GM23248 (cell line): ENCODE data around the gene ISM1. TPM values are rescaled to one million over a fixed set of nuclear protein-coding genes. Genes with fewer than 3 reads are reported as not detected.

Experiments
- DNase-seq: peaks from one replicate; pipeline ENCODE4 v3.0.0-alpha.2; 2015
- H2AFZ ChIP-seq: fragments of 200-600 bp; sonication (generic); 2 replicates; pipeline ENCODE4 v1.6.1; 2016; ENCODE audit warnings: antibody characterized with exemption
- H3F3A ChIP-seq: fragments of 200-600 bp; sonication (generic); 2 replicates; pipeline ENCODE4 v1.6.1; 2016; ENCODE audit warnings: mild to moderate bottlenecking, antibody characterized with exemption, mixed run types; ENCODE audit not compliant: insufficient read depth
- H3K27ac ChIP-seq: fragments of 200-600 bp; sonication (generic); 2 replicates; pipeline ENCODE4 v1.5.1; 2016; ENCODE audit warnings: mild to moderate bottlenecking
- H3K27me3 ChIP-seq: fragments of 200-600 bp; sonication (generic); replicated peaks from 2 replicates; pipeline ENCODE4 v1.6.1; 2016; ENCODE audit warnings: mild to moderate bottlenecking; ENCODE audit not compliant: insufficient read depth
- H3K36me3 ChIP-seq: fragments of 200-600 bp; sonication (generic); 2 replicates; pipeline ENCODE4 v1.6.1; 2016; ENCODE audit warnings: low read depth, mild to moderate bottlenecking
- H3K4me1 ChIP-seq: fragments of 200-600 bp; sonication (generic); 2 replicates; pipeline ENCODE4 v1.6.1; 2016; ENCODE audit warnings: mild to moderate bottlenecking; ENCODE audit not compliant: insufficient read depth
- H3K4me2 ChIP-seq: fragments of 200-600 bp; sonication (generic); one replicate; pipeline ENCODE4 v1.6.1; 2016; ENCODE audit warnings: mild to moderate bottlenecking; ENCODE audit not compliant: unreplicated experiment
- H3K4me3 ChIP-seq: fragments of 200-600 bp; sonication (generic); 2 replicates; pipeline ENCODE4 v1.5.1; 2016; ENCODE audit warnings: mild to moderate bottlenecking
- H3K79me2 ChIP-seq: fragments of 200-600 bp; sonication (generic); 2 replicates; pipeline ENCODE4 v1.6.1; 2016; ENCODE audit warnings: mild to moderate bottlenecking; ENCODE audit not compliant: insufficient read depth
- H3K9ac ChIP-seq: fragments of 200-600 bp; sonication (generic); 2 replicates; pipeline ENCODE4 v1.6.1; 2016; ENCODE audit warnings: mild to moderate bottlenecking
- H3K9me2 ChIP-seq: fragments of 200-600 bp; sonication (generic); 2 replicates; pipeline ENCODE4 v1.6.1; 2016; ENCODE audit warnings: mixed run types, mild to moderate bottlenecking, moderate library complexity; ENCODE audit not compliant: insufficient read depth
- H3K9me3 ChIP-seq: fragments of 200-600 bp; sonication (generic); one replicate; pipeline ENCODE4 v1.6.1; 2017; ENCODE audit warnings: low read depth
- H4K20me1 ChIP-seq: fragments of 200-600 bp; sonication (generic); 2 replicates; pipeline ENCODE4 v1.6.0; 2016; ENCODE audit not compliant: insufficient read depth
- EZH2 ChIP-seq: fragments of 200-600 bp; sonication (generic); IDR thresholded peaks from 2 replicates; pipeline ENCODE4 v1.6.1; 2018; ENCODE audit warnings: antibody characterized with exemption, mild to moderate bottlenecking; ENCODE audit not compliant: insufficient read depth, poor library complexity, severe bottlenecking
- EZH2phosphoT487 ChIP-seq: fragments of 200-600 bp; sonication (generic); IDR thresholded peaks from 2 replicates; pipeline ENCODE4 v1.6.1; 2018; ENCODE audit warnings: antibody characterized with exemption, moderate library complexity, mild to moderate bottlenecking, low read depth; ENCODE audit not compliant: insufficient read depth
- WGBS, 2 experiments: methylation state at CpG; one replicate each; pipeline ENCODE4 v1.1.6; 2015 to 2017; ENCODE audit warnings: low lambda C conversion rate in 2 of 2, low coverage in 1 of 2; ENCODE audit errors: missing lambda C conversion rate in 2 of 2; 5-methylcytosine and 5-hydroxymethylcytosine counted together
- in situ Hi-C: fragments of 300-500 bp; cut with MboI; formaldehyde crosslinking; loops from 2 replicates; pipeline ENCODE4 v1.15.0; 2020
- polyA plus RNA-seq: library from polyadenylated mRNA; unstranded; fragments of >200 nt; fragmentation: Nextera tagmentation; extraction: Ambion mirVana; gene quantifications from 2 replicates; pipeline ENCODE4 v1.2.1, GENCODE V29; 2016
- total RNA-seq: library from RNA; depleted of rRNA; stranded (reverse); fragments of >200 nt; shearing (Covaris generic); gene quantifications from 2 replicates; pipeline ENCODE4 v1.2.3, GENCODE V29; 2014

ISM1 gene
- total and polyA plus RNA-seq, 2 experiments from 2014 or later = 0.06 TPM; not detected in 1

GRCh38 chr20:13318871-13319521, 97.9 kb downstream of the ISM1 start:
- no peaks in the 10 kb centered on the region for H3F3A ChIP-seq
- H4K20me1 ChIP-seq = no peaks in the 10 kb centered on the region
- no peak for DNase-seq
- H3K9me3 ChIP-seq = no peaks in the 10 kb centered on the region
- H3K9me2 ChIP-seq = no peaks in the 10 kb centered on the region
- TF ChIP-seq EZH2phosphoT487 = no peak
- TF ChIP-seq EZH2 = no peak
- no peaks in the 10 kb centered on the region for H3K79me2 ChIP-seq
- no peak overlapping the region for H3K4me2 ChIP-seq
- no peaks in the 10 kb centered on the region for H3K36me3 ChIP-seq
- no peak overlapping the region for H2AFZ ChIP-seq
- H3K27me3 ChIP-seq = no peaks in the 10 kb centered on the region
- in situ Hi-C loops = no loop called here
- H3K4me3 ChIP-seq = no peak overlapping the region
- H3K4me1 ChIP-seq = no peaks in the 10 kb centered on the region
- no peak overlapping the region for H3K9ac ChIP-seq
- 37 to 41% methylated on average over 5 of the region's 5 CpGs for WGBS, 2 experiments
- no peak overlapping the region for H3K27ac ChIP-seq

GRCh38 chr20:13320702-13321101, 99.6 kb downstream of the ISM1 start:
- 56 to 68% methylated on average over 4 of the region's 4 CpGs for WGBS, 2 experiments

DNA sequence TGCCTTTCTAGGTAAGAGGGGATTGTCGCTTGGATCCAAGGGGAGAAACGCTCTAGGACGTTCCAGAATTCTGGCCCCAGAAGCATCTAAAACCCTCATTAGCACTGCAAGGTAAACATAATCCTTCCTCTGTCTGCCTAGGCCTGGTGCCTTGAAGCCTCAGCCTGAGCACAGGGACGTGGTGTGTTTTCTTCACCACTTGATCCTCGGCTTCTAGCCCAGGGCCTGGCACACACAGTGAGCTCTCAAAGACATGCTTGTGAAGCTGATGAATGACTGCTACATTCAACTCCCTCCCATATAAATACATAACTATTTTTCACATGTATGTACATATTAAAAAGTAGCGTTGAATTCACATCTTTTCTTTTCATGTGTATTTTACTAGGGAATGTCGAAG, 100.3 kb downstream of the ISM1 start:
- H3K27me3 ChIP-seq = 0 out of 2 replicates have a peak, but pooled peaks cover 3% of the 10 kb centered on the region
- no peak overlapping the region for H2AFZ ChIP-seq
- no peaks in the 10 kb centered on the region for H3K4me1 ChIP-seq
- no peaks in the 10 kb centered on the region for H3K36me3 ChIP-seq
- no peak overlapping the region for H3K4me3 ChIP-seq
- no peak overlapping the region for H3K4me2 ChIP-seq
- TF ChIP-seq EZH2phosphoT487 (no peak), EZH2 (no peak)
- no peak for DNase-seq
- H3K9me2 ChIP-seq = no peaks in the 10 kb centered on the region
- no peak overlapping the region for H3K9ac ChIP-seq
- H3K79me2 ChIP-seq = no peaks in the 10 kb centered on the region
- H3K9me3 ChIP-seq = no peaks in the 10 kb centered on the region
- in situ Hi-C loops = no loop called here
- 62 to 65% methylated on average over 7 of the region's 7 CpGs for WGBS, 2 experiments
- H3F3A ChIP-seq = no peaks in the 10 kb centered on the region
- H3K27ac ChIP-seq = no peak overlapping the region
- H4K20me1 ChIP-seq = no peaks in the 10 kb centered on the region

More at GRCh38 chr20:13320702-13321101, 99.6 kb downstream of the ISM1 start:
- no peak overlapping the region for H2AFZ ChIP-seq
- H3K9me3 ChIP-seq = no peaks in the 10 kb centered on the region
- H3F3A ChIP-seq = no peaks in the 10 kb centered on the region
- in situ Hi-C loops = no loop called here
- TF ChIP-seq EZH2 (no peak), EZH2phosphoT487 (no peak)
- no peak overlapping the region for H3K9ac ChIP-seq
- no peaks in the 10 kb centered on the region for H3K36me3 ChIP-seq
- no peaks in the 10 kb centered on the region for H3K79me2 ChIP-seq
- no peaks in the 10 kb centered on the region for H4K20me1 ChIP-seq
- 0 out of 2 replicates have a peak, but pooled peaks cover 3% of the 10 kb centered on the region for H3K27me3 ChIP-seq
- H3K4me3 ChIP-seq = no peak overlapping the region
- H3K4me2 ChIP-seq = no peak overlapping the region
- no peaks in the 10 kb centered on the region for H3K9me2 ChIP-seq
- no peak for DNase-seq
- H3K4me1 ChIP-seq = no peaks in the 10 kb centered on the region
- H3K27ac ChIP-seq = no peak overlapping the region

GRCh38 chr20:13322198-13322597, 101.1 kb downstream of the ISM1 start:
- no peaks in the 10 kb centered on the region for H3K9me3 ChIP-seq
- no peaks in the 10 kb centered on the region for H4K20me1 ChIP-seq
- no peak overlapping the region for H3K9ac ChIP-seq
- H3K36me3 ChIP-seq = no peaks in the 10 kb centered on the region
- H3F3A ChIP-seq = no peaks in the 10 kb centered on the region
- in situ Hi-C loops = no loop called here
- TF ChIP-seq EZH2 = no peak
- no peak for TF ChIP-seq EZH2phosphoT487
- H3K27me3 ChIP-seq = 0 out of 2 replicates have a peak, but pooled peaks cover 3% of the 10 kb centered on the region
- H3K79me2 ChIP-seq = no peaks in the 10 kb centered on the region
- H3K4me3 ChIP-seq = no peak overlapping the region
- WGBS, 2 experiments = 17 to 32% methylated on average over 5 of the region's 5 CpGs
- no peak overlapping the region for H2AFZ ChIP-seq
- H3K4me1 ChIP-seq = no peaks in the 10 kb centered on the region
- no peaks in the 10 kb centered on the region for H3K9me2 ChIP-seq
- no peak for DNase-seq
- H3K27ac ChIP-seq = no peak overlapping the region
- H3K4me2 ChIP-seq = no peak overlapping the region

DNA sequence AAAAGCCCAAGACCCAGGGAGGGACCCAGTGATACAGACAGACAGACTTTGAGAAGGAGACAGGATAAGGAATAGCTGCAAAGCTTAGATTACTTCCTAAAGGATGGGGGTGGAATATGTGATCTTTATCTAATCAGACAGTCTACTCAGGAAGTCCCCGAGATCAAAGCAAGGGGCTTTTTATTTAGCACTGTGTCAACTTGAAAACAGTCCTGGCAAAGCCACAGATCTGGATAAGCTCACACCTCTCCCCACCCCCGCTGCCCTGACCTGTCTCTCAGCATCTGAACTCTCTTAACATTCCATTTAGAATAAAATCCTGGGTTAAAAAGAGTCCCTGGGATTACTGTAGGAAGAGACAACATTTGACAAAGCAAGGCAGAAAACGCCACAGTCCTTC, 101.5 kb downstream of the ISM1 start:
- Histone ChIP-seq H3K4me1 (no peaks in the 10 kb centered on the region), H3K27ac (no peak overlapping the region), H3K79me2 (no peaks in the 10 kb centered on the region), H3K4me3 (no peak overlapping the region), H3K9me2 (no peaks in the 10 kb centered on the region), H2AFZ (no peak overlapping the region), H3K9ac (no peak overlapping the region), H3F3A (no peaks in the 10 kb centered on the region), H3K36me3 (no peaks in the 10 kb centered on the region), H4K20me1 (no peaks in the 10 kb centered on the region), H3K4me2 (no peak overlapping the region), H3K9me3 (no peaks in the 10 kb centered on the region), H3K27me3 (0 out of 2 replicates have a peak, but pooled peaks cover 3% of the 10 kb centered on the region)
- in situ Hi-C loops = no loop called here
- DNase-seq = no peak
- TF ChIP-seq EZH2 (no peak), EZH2phosphoT487 (no peak)
- 15 to 19% methylated on average over 3 of the region's 3 CpGs for WGBS, 2 experiments
